ENCODE data around the gene CACNA1C. TPM values are rescaled to one million over a fixed set of nuclear protein-coding genes. Genes with fewer than 3 reads are reported as not detected.
"Not testable (repeated sequence)": the region's sequence is repeated elsewhere in the genome, so short reads cannot be mapped to it uniquely, and the experiment has no call there.

The CACNA1C gene
- total and polyA plus RNA-seq, 2 donors (not counting 1 experiment from before 2014, with no cell fraction given), result 7.6 to 11.4 TPM

GRCh38 chr12:2251526-2252209 is 198.9 kb downstream of the CACNA1C start:
- Histone ChIP-seq H4K20me1 (ENCODE audit: control insufficient read depth, extremely low read depth, insufficient read depth, low read length) (no peaks in the 10 kb centered on the region), H3K4me2 (ENCODE audit: extremely low read depth, insufficient read depth, low read length) (no peak overlapping the region), H3K36me3 (ENCODE audit: control insufficient read depth, insufficient read depth, low read length) (no peaks in the 10 kb centered on the region), H3K4me3 (replicated peaks in 1 of 4; ENCODE audit: control extremely low read depth in 1 of 4, insufficient read depth in 1 of 4, low read depth in 3 of 4, low read length in 4 of 4) (no peak overlapping the region), H3K27ac (ENCODE audit: insufficient read depth, low read length) (no peak overlapping the region), H2AFZ (ENCODE audit: low read length) (no peak overlapping the region), H3K4me1 (ENCODE audit: control insufficient read depth, extremely low read depth, insufficient read depth, low read length) (peaks cover 35% of the 10 kb centered on the region), H3K27me3 (ENCODE audit: control insufficient read depth, insufficient read depth, low read length) (no peaks in the 10 kb centered on the region), H3K9ac (ENCODE audit: insufficient read depth, low read length) (no peak overlapping the region), H3K79me2 (ENCODE audit: control insufficient read depth, insufficient read depth, low read length) (no peaks in the 10 kb centered on the region), H3K9me3 (ENCODE audit: control insufficient read depth, insufficient read depth, low read depth, low read length) (no peaks in the 10 kb centered on the region)
- DNase-seq (ENCODE audit: low read depth in 2 of 2), result no peak
- TF ChIP-seq EZH2 (IDR thresholded peaks at IDR 0.05; ENCODE audit: low read length, missing control alignments) (no peak), CTCF (conservative IDR thresholded peaks at IDR 0.05 in 1 of 2, IDR thresholded peaks at IDR 0.05 in 1 of 2; ENCODE audit: low read depth in 1 of 2, low read length in 2 of 2) (no peak)

GRCh38 chr12:2255311-2255710 is 202.5 kb downstream of the CACNA1C start:
- Histone ChIP-seq H3K36me3 (ENCODE audit: control insufficient read depth, insufficient read depth, low read length) (no peaks in the 10 kb centered on the region), H3K9me3 (ENCODE audit: control insufficient read depth, insufficient read depth, low read depth, low read length) (no peaks in the 10 kb centered on the region), H3K4me2 (ENCODE audit: extremely low read depth, insufficient read depth, low read length) (no peak overlapping the region), H3K27ac (ENCODE audit: insufficient read depth, low read length) (no peak overlapping the region), H3K4me1 (ENCODE audit: control insufficient read depth, extremely low read depth, insufficient read depth, low read length) (peaks cover 14% of the 10 kb centered on the region), H2AFZ (ENCODE audit: low read length) (no peak overlapping the region), H4K20me1 (ENCODE audit: control insufficient read depth, extremely low read depth, insufficient read depth, low read length) (no peaks in the 10 kb centered on the region), H3K79me2 (ENCODE audit: control insufficient read depth, insufficient read depth, low read length) (no peaks in the 10 kb centered on the region), H3K9ac (ENCODE audit: insufficient read depth, low read length) (no peak overlapping the region), H3K27me3 (ENCODE audit: control insufficient read depth, insufficient read depth, low read length) (no peaks in the 10 kb centered on the region), H3K4me3 (replicated peaks in 1 of 4; ENCODE audit: control extremely low read depth in 1 of 4, insufficient read depth in 1 of 4, low read depth in 3 of 4, low read length in 4 of 4) (no peak overlapping the region)
- no peak for DNase-seq (ENCODE audit: low read depth in 2 of 2)
- TF ChIP-seq CTCF (conservative IDR thresholded peaks at IDR 0.05 in 1 of 2, IDR thresholded peaks at IDR 0.05 in 1 of 2; ENCODE audit: low read depth in 1 of 2, low read length in 2 of 2), result no peak
- TF ChIP-seq EZH2 (IDR thresholded peaks at IDR 0.05; ENCODE audit: low read length, missing control alignments), result no peak

- not testable (repeated sequence) for H3K36me3 ChIP-seq (ENCODE audit: control insufficient read depth, insufficient read depth, low read length); H3K4me2 ChIP-seq (ENCODE audit: extremely low read depth, insufficient read depth, low read length); H4K20me1 ChIP-seq (ENCODE audit: control insufficient read depth, extremely low read depth, insufficient read depth, low read length); H3K9ac ChIP-seq (ENCODE audit: insufficient read depth, low read length); H3K79me2 ChIP-seq (ENCODE audit: control insufficient read depth, insufficient read depth, low read length); H3K9me3 ChIP-seq (ENCODE audit: control insufficient read depth, insufficient read depth, low read depth, low read length); H2AFZ ChIP-seq (ENCODE audit: low read length); H3K4me3 ChIP-seq (replicated peaks in 1 of 4; ENCODE audit: control extremely low read depth in 1 of 4, insufficient read depth in 1 of 4, low read depth in 3 of 4, low read length in 4 of 4); H3K27me3 ChIP-seq (ENCODE audit: control insufficient read depth, insufficient read depth, low read length)
- peak overlapping the region; percentile 19 for H3K27ac ChIP-seq (ENCODE audit: insufficient read depth, low read length)
- peaks cover 13% of the 10 kb centered on the region for H3K4me1 ChIP-seq (ENCODE audit: control insufficient read depth, extremely low read depth, insufficient read depth, low read length)
- peak in 1 of 2 donors; percentile 58 for DNase-seq (ENCODE audit: low read depth in 2 of 2)
Measured at GRCh38 chr12:2255731-2256130, 202.9 kb downstream of the CACNA1C start.
